Measurements from ENCODE around the gene NIF3L1.

NIF3L1 gene, protein sequence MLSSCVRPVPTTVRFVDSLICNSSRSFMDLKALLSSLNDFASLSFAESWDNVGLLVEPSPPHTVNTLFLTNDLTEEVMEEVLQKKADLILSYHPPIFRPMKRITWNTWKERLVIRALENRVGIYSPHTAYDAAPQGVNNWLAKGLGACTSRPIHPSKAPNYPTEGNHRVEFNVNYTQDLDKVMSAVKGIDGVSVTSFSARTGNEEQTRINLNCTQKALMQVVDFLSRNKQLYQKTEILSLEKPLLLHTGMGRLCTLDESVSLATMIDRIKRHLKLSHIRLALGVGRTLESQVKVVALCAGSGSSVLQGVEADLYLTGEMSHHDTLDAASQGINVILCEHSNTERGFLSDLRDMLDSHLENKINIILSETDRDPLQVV

DNA sequence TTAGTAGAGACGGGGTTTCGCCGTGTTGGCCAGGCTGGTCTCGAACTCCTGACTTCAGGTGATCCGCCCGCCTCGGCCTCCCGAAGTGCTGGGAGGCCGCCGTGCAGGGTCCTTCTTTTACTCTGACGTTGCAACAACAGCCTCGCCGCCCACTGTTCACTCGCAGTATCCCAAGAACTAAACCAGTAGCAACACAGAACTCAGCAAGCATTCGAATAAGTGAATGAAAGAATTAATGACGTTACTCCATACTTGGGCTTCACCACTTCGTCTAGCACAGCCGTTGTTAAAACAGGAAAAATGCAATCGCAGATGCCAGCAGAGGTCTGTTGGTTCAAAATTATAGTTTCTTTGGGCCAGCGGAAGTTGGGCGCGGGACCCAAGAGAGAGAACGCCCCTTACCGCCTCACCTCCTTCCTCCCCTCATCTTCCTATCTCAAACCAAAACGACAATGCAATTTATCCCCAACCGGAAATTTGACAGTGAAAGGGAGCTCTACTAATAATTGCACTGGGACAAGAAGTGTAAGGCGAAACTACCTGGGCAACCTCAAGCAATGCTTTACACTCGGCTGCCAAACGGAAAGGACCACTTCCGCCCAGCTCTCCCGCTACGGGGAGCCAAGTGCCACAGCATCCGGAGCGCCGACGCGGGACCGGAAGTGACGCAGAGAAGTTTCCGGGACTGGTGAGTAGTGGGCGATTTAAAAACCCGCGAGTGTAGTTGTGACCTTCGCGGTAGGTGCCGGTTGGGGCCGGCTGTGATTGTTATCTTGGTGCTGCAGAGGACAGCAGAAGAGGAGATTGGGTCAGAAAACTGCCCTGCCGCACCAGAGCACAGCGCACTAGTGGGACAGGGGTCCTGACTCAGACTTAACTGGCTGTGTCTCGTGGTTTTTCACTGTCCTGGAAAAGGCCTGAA, at the start of gene NIF3L1, which contains the start of gene PPIL3:
NIF3L1 (plus strand) TSS at position 668 of the 922 bp plus-strand sequence. CDS start 2,573 bp downstream, outside the sequence.
PPIL3 (minus strand) TSS at position 374 of the 922 bp plus-strand sequence. CDS start 1,462 bp downstream, outside the sequence.
- DNase-seq: peak; percentile 99
- in situ Hi-C loops (cut with MboI; ENCODE audit: low pct_unique_long_range_greater_than_20kb, low sequenced_read_pairs): no loop called here

DNA sequence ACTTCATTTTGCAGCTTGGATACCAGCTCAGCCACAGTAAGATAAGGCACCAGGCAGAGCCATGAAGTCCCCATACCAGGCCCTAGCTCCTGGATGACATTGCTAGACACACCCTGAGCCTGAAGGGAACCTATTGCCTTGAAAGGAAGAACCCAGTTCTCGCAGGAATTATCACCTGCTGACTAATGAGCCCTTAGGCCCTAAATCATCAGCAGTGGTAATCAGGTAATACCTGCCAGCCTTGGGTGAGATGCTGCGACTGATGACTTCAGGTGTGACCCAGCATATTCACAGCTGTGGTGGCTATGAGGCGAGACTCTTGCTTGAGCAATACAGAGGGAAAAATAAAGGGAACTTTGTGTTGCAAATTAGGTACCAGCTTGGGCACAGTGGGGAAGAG, 49.7 kb upstream of the NIF3L1 start:
- no peak for DNase-seq
- in situ Hi-C loops (cut with MboI; ENCODE audit: low pct_unique_long_range_greater_than_20kb, low sequenced_read_pairs): no loop called here

DNA sequence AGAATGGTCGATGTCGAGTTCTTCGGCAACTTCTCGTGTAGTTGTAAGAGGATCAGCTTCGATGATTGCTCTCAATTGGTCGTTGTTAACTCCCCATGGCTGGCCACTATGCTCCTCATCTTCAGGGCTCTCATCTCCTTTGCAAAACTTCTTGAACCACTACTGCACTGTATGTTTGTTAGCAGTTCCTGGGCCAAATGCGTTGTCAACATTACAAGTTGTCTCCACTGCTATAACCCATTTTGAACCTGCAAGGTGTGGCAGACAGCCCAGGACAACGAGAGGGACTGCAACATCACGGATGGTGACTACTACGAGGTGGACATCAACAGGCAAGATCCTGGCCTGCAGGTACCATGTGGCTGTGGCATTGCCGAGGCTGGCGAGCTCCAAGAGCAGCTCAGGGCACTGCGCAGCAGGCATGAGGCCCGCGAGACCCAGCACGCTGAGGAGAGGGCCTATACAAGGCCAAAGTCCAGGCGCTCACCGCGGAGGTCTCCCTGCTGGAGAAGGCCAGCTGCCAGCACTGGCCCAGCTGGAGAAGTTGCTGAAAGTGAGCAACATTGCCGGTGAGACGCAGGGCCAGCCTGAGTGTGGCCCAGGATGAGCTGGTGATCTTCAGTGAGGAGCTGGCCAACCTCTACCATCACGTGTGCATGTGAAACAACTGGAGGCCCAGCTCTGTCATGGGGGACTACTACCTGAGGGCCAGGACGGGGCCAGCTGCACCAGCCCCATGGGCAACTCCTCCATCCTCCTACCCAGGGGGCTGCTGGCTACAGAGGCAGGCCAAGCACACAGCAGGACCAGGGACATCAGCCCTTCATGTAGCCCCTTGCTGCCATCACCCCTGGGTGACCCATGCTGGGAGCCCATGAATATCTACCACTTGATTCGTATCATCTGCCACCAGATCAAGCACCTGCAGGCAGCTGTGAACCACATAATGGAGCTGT, 44.9 kb upstream of the NIF3L1 start:
- in situ Hi-C loops (cut with MboI; ENCODE audit: low pct_unique_long_range_greater_than_20kb, low sequenced_read_pairs): no loop called here
- no peak for DNase-seq

DNA sequence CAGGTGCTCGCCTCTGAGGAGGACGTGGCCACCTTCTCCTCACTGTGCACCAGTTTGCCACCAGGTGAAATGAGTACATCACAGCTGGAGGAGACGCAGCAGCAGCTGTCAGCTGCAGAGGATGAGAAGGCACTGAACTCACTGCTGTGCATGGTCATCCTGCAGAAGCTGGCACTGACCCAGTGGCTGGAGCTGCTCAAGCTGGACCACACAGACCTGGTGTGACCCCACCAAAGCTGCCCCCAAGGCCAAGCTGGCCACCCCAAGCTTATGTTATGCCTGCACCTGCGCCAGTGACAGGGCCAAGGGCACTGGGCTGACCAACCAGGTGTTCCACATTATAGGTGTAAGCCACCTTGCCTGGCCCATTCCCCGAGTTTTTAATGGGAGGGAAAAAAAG, 44.0 kb upstream of the NIF3L1 start:
- no peak for DNase-seq
- in situ Hi-C loops (cut with MboI; ENCODE audit: low pct_unique_long_range_greater_than_20kb, low sequenced_read_pairs): no loop called here

DNA sequence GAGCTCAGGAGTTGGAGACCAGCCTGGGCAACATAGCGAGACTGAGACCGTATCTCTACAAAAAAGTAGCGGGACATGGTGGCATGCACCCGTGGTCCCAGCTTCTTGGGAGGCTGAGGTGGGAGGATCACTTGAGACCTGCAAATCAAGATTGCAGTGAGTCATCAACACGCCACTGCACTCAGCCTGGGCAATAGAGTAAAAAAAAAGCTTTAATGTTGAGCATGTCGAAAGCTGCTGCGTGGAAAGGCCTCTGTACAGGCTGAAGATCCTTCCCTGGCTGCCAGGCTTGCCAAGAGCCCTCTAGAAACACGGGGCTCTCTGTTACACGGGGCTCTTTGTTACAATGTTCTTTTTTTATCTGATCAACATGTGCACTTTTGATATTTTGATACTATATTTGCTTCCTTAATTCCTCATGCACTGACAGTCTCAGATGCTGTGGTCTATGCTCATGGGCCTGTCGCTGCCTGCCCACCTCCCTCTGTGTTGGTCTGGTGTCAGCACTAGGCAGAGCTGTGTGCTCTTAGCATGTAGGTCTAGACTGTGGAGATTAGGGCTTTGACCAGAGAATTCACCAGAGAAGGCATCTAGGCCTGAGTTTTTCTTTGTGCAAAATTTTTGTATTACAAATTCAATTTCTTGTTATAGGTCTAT, 43.4 kb upstream of the NIF3L1 start:
- in situ Hi-C loops (cut with MboI; ENCODE audit: low pct_unique_long_range_greater_than_20kb, low sequenced_read_pairs): no loop called here
- no peak for DNase-seq

DNA sequence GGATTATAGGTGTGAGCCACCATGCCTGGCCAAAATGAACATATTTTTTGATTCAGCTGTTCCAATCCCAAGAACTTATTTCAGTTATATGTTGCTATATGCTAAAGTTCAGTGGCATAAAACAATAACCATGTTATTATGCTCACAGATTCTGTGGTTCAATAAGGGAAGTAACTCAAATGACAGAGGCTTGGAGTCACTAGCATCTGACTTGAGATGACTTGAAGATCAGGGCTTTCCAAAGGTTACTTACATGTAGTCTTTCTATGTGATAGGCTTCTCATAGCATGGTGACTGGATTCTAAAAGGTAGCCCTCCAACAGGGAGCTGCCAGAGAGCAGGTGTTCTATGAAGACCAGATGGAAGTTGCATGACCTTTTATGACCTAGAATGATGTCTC, 41.9 kb upstream of the NIF3L1 start:
- no peak for DNase-seq
- in situ Hi-C loops (cut with MboI; ENCODE audit: low pct_unique_long_range_greater_than_20kb, low sequenced_read_pairs): no loop called here

DNA sequence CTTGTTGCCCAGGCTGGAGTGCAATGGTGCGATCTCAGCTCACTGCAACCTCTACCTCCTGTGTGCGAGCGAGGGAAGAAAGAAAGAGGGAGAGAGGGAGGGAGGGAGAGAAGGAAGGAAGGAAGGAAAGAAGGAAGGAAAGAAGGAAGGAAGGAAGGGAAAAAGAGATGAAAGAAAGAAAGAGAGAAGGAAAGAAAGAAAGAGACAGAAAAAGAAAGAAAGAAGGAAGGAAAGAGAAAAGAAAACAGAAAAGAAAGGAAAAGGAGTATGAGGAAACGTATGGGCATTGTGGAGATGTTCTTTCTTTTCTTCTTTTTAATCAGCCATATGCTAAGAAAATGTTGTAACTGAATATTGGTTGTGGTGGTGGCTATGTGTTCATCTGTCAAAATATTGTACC, 41.2 kb upstream of the NIF3L1 start:
- in situ Hi-C loops (cut with MboI; ENCODE audit: low pct_unique_long_range_greater_than_20kb, low sequenced_read_pairs): no loop called here

DNA sequence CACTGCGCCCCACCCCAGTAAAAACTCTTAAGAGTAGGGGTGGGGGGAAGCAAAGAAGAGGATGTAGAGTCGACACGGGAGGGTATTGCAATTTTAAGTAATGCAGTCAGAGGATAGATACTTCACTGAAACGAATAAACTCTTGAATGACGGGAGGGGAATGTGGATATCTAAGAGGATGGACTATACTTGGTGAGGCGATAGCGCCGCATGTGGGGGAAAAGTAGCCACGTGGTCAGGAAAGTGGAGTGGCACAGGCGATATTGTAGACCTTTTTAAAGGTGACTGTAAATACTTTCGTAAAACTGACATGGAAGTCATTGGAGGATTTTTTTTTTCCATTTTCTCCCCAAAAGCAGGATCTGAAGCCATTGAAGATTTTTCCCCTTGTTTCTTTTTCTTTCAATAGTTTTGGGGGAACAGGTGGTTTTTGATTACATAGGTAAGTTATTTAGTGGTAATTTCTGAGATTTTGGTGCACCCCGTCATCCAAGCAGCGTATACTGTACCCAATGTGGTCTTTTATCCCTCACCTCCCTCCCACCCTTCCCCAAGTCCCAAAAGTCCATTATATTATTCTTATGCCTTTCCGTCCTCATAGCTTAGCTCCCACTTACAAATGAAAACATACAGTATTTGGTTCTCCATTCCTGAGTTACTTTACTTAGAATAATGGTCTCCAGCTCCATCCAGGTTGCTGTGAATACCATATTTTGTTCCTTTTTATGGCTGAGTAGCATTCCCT, 38.5 kb upstream of the NIF3L1 start:
- DNase-seq: no peak
- in situ Hi-C loops (cut with MboI; ENCODE audit: low pct_unique_long_range_greater_than_20kb, low sequenced_read_pairs): no loop called here

More for the DNA sequence above, 41.2 kb upstream of the NIF3L1 start:
- DNase-seq: no peak

DNA sequence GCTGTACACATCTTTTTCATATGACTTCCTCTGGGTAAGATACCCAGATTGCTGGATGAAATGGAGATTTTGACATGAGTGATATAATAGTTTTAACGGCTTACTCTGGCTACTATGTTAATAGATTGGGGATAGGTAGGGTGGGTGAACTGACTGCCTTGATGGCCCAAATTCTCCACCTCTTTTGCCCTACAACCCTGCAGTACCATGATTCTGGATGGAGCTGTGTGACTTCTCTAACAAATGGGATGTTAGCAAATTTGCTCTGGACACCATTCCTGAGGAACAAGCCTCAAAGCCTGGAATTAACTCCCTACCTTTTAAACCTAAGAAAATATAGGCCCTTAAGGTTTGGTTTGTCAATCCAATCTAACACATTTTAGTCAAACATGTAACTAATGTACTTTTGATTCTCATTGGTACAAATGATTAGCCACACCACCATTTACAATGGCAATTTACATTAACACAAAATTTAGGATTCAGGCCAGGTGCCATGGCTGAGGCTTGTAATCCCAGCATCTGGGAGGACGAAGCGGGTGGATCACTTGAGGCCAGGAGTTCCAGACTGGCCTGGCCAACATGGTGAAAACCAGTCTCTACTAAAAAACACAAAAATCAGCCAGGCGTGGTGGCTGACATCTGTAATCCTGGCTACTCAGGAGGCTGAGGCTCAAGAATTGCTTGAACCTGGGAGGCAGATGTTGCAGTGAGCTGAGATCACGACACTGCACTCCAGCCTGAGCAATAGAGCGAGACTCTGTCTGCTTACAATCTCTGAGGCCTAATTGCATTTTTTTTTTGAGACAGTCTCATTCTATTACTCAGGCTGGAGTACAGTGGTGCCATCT, 37.5 kb upstream of the NIF3L1 start:
- DNase-seq: no peak
- in situ Hi-C loops (cut with MboI; ENCODE audit: low pct_unique_long_range_greater_than_20kb, low sequenced_read_pairs): no loop called here

DNA sequence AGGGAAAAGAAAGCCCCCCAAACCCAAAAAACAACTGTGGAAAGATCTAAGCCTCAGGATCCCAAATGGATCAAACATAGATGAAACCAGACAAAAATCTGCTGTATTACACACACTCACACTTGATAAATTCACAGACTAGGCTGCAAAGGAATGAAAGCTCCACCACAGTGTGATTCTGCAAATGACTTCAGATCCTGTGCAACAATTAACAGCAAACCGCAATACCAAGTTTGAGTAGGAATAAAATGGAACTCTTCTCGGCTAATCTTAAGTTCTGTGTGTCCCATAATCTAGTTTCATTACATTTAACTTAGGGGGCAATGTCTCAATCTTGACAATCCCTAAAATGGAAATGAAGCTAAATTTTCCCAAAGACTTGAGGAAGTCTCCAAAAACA, 36.6 kb upstream of the NIF3L1 start:
- no peak for DNase-seq
- in situ Hi-C loops (cut with MboI; ENCODE audit: low pct_unique_long_range_greater_than_20kb, low sequenced_read_pairs): no loop called here

DNA sequence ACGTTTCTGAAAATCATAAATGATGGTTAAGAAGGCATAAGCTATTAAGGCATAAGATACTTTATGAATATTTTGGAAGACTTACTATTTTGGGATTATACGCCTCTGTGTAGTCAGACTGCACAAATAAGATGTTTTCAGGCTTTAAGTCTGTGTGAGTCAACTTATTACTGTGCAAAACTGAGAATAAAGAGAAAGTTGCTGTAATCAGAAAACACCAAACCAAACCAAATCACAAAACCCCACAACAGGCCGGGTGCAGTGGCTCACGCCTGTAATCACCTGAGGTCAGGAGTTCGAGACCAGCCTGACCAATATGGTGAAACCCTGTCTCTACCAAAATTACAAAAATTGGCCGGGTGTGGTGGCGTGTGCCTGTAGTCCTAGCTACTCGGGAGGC, 32.4 kb upstream of the NIF3L1 start:
- in situ Hi-C loops (cut with MboI; ENCODE audit: low pct_unique_long_range_greater_than_20kb, low sequenced_read_pairs): no loop called here
- DNase-seq: no peak

DNA sequence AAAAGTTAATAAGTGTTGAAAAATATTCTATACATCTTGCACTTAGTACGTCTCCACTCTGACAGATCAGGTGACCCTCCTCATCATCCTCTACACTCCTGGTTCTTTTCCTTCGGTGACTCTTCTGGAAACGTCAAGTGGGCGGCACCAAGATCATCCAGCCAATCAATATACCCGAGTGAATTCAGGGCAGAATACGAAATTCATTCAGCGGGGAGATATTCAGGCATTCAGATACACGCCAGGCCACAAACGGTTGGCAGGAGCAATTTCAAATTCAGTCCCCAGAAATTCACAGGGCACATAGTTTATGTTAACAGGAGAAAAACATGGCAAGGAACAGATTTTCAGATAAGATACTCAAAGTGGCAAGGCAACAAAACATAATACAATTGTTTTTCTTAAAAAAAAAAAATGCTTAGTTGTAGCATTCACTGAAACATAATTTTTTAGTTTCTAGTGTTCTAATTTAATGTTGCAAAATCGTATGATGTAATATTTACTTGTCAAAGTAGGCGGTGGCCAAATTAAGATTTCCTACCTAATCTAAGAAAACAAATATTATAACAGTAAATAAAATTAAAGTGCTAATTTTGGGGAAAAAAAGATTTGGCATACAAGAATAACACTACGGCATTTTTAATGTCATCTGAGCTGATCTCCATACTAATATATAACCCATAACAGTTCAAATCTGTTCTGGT, 28.9 kb upstream of the NIF3L1 start:
- DNase-seq: no peak
- in situ Hi-C loops (cut with MboI; ENCODE audit: low pct_unique_long_range_greater_than_20kb, low sequenced_read_pairs): no loop called here

DNA sequence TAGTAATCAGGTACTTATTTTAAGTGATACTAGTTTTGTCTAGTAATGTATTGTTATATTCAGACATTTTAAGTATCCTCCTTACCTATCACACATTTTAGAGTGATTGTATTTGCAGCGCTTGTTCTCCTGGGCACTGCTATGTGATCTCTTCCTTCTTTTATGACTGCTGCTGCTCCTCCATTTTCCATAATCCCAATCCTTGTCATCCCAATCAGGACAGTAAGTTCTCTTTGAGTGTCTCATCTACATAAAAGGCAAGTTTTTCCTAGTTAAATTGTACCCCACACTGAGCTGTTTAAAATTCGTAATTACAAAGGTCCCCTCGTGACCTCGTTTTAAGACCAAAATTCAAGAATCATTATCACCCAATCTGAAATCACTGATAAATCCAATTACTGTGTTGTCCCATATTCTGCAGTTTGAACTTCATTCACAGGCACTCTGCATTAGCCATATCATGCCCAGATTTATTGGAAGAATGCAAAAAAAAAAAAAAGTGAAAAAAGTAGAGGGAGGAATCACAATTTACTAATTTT, 27.5 kb upstream of the NIF3L1 start:
- in situ Hi-C loops (cut with MboI; ENCODE audit: low pct_unique_long_range_greater_than_20kb, low sequenced_read_pairs): no loop called here
- DNase-seq: no peak

DNA sequence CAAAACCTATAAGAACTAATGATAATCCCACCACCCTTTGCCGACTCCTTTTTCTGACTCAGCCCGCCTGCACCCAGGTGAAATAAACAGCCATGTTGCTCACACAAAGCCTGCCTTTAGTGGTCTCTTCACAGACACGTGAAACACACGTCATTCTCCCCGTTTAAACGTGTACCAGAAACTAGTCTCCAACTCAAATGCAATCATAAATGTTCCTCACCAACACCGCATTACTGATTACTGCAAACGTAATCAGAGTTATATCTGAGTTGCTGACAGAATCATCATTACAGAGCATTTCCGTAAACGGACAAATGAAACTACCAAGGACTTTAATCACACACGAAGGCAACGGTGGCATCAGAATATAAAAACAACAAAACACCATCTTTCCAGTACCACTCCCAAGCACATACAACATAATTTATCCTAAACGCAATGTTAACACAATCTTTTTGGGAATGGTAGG, 26.6 kb upstream of the NIF3L1 start:
- DNase-seq: no peak
- in situ Hi-C loops (cut with MboI; ENCODE audit: low pct_unique_long_range_greater_than_20kb, low sequenced_read_pairs): no loop called here

DNA sequence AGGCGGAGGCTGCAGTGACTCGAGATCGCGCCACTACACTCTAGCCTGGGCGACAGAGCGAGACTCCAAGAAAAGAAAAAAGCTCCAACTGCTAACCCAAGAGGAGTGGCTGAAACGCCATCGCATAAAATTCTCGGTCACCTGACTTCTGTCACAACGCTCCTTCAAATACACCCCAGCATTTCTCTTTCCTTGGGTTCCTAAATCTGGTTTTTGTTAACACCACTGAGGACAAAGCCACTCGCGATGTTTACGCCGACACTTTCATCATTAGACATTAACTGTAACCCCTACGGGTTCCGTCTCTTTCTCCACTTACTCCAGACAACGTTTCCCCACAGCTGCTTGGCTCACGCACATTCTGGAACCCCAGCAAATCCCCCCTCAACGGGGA, 25.4 kb upstream of the NIF3L1 start:
- DNase-seq: no peak
- in situ Hi-C loops (cut with MboI; ENCODE audit: low pct_unique_long_range_greater_than_20kb, low sequenced_read_pairs): no loop called here
